Left lung (tissue), 10 donors: ENCODE data around the gene LTB4R2. TPM values are rescaled to one million over a fixed set of nuclear protein-coding genes. Genes with fewer than 3 reads are reported as not detected.
"Not testable (repeated sequence)": the region's sequence is repeated elsewhere in the genome, so short reads cannot be mapped to it uniquely, and the experiment has no call there.

Source experiments
- ATAC-seq: fragments of 200-7000 bp; cut with Tn5 transposase; one replicate; pipeline ENCODE4 v1.9.1; 2020; ENCODE audit warnings: moderate library complexity
- DNase-seq, 4 donors: peaks; one replicate each; pipeline ENCODE4 v3.0.0-alpha.2; 2013 to 2020
- H3K27ac ChIP-seq, 2 donors: fragments of 200-600 bp; sonication (generic) in 1 of 2; one replicate each; pipeline versions ENCODE4 v1.5.0 to v1.8.0; 2020 to 2021
- H3K27me3 ChIP-seq, 2 donors: fragments of 200-600 bp; sonication (generic) in 1 of 2; one replicate each; pipeline versions ENCODE4 v1.5.0 to v1.8.0; 2020 to 2021
- H3K36me3 ChIP-seq, 2 donors: fragments of 200-600 bp; sonication (generic) in 1 of 2; one replicate each; pipeline versions ENCODE4 v1.5.0 to v1.8.0; 2020 to 2021
- H3K4me1 ChIP-seq, 2 donors: fragments of 200-600 bp; one replicate each; pipeline ENCODE4 v1.8.0; 2021
- H3K4me3 ChIP-seq, 2 donors: fragments of 200-600 bp; sonication (generic) in 1 of 2; one replicate each; pipeline versions ENCODE4 v1.5.0 to v1.8.0; 2020 to 2021; ENCODE audit warnings: mild to moderate bottlenecking in 1 of 2
- H3K9me3 ChIP-seq, 2 donors: fragments of 200-600 bp; sonication (generic) in 1 of 2; one replicate each; pipeline versions ENCODE4 v1.5.0 to v1.8.0; 2020 to 2021
- intact Hi-C, 2 donors: fragments of 100-400 bp; cut with DNase I; formaldehyde crosslinking; loops; one replicate each; pipeline versions ENCODE4 v1.11.2 to v1.14.2; 2022
- polyA plus RNA-seq, 6 donors: library from polyadenylated mRNA; unstranded; fragments of 120-200 nt; gene quantifications; one replicate each; pipeline ENCODE4 v1.2.1, GENCODE V29; 2013; ENCODE audit not compliant: insufficient read length in 6 of 6
- total RNA-seq, 2 donors: library from RNA; stranded (reverse); fragmentation: NEBNext Ultra II Directional; extraction: Animal tissue kit (Norgen Biotek cat#: 25700); gene quantifications; one replicate each; pipeline ENCODE4 v1.2.1, GENCODE V29; 2021
- TF ChIP-seq, protein P1 (sequence below), 2 donors: fragments of 200-600 bp; sonication (generic) in 1 of 2; IDR thresholded peaks; one replicate each; pipeline versions ENCODE4 v1.5.0 to v1.8.0; 2021; ENCODE audit warnings: antibody characterized with exemption in 2 of 2
- donor health status: DM: no; HTN: yes; CAD: no.
- donor health status: DM: no; HTN: no; CAD: no.

Gene LTB4R2
- total and polyA plus RNA-seq, 8 donors = 4.0 to 6.3 (median 5.6) TPM

DNA sequence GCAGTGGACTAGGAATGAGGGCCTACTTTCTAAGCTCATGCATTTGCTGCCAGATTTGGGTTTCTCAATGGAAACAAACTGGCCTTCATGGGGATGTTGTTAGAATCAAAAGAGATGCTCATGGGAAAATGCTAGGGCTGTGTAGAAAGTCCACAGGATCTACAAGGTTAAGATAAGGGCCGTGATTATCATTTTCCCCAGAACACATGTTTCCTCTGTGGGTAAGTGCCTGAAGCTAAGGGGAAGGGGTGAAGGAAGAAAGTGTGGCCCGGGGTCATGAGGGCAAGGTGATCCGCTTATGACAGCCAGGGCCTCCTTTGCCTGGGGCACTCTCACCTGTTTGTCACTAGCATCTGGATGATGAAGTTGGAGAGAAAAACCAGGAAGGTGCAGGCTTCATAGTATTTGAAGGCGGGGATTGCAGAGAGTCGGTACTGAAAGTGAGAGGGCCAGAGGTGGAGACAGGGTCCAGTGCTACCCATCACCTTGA is 15.1 kb downstream of the LTB4R2 start:
- Histone ChIP-seq H3K36me3 (peaks cover 0 to 24% of the 10 kb centered on the region in 2 donors), H3K4me1 (peaks cover 0 to 36% of the 10 kb centered on the region in 2 donors), H3K27me3 (peaks cover 0 to under 1% of the 10 kb centered on the region in 2 donors), H3K27ac (no peak overlapping the region), H3K9me3 (no peaks in the 10 kb centered on the region), H3K4me3 (no peak overlapping the region)
- intact Hi-C loops = no loop called here
- ATAC-seq (no peak), DNase-seq (no peak)
- TF ChIP-seq, protein P1, sequence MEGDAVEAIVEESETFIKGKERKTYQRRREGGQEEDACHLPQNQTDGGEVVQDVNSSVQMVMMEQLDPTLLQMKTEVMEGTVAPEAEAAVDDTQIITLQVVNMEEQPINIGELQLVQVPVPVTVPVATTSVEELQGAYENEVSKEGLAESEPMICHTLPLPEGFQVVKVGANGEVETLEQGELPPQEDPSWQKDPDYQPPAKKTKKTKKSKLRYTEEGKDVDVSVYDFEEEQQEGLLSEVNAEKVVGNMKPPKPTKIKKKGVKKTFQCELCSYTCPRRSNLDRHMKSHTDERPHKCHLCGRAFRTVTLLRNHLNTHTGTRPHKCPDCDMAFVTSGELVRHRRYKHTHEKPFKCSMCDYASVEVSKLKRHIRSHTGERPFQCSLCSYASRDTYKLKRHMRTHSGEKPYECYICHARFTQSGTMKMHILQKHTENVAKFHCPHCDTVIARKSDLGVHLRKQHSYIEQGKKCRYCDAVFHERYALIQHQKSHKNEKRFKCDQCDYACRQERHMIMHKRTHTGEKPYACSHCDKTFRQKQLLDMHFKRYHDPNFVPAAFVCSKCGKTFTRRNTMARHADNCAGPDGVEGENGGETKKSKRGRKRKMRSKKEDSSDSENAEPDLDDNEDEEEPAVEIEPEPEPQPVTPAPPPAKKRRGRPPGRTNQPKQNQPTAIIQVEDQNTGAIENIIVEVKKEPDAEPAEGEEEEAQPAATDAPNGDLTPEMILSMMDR (IDR thresholded peaks at IDR 0.05) = no peak

DNA sequence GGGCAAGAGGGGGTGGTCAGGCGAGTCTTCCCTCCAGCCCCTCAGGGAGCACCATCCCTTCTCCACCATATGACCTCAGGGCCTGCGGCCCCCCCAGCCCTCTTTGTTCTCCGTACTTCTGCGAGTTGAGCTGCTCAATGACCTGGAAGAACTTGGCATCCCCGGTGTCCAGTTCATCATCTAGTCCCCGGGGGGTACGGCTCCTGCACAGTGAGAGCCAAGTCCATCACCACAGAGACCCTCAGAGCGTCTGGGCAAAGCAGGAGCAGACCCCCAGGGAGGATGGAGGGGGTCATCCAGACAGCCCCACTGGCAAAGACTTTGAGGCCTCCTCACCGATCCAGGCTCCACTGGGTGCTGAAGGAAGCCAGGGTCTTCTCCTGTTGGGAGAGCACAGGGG is 16.0 kb downstream of the LTB4R2 start:
- intact Hi-C loops = no loop called here
- TF ChIP-seq, protein P1 (IDR thresholded peaks at IDR 0.05) = no peak

DNA sequence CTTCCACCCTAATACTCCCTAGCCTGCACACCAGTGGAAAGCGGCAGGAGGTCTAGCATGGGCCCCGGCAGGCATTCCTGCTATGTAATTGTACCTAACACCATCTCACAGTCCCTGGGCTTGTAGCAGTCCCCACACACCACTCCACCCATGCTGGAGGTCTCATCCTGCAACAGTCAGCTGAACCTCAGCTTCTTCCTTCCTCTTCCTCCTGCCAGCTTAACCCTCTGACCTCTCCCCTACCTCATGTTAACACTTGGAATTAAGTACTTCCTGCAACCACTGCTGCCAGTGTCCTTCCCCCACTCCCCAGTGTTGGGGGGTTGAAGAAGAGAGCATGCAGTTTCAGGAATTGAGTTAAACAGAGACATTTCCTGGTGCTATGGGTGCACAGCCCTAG is 17.4 kb downstream of the LTB4R2 start:
- ATAC-seq = peak; percentile 6
- TF ChIP-seq, protein P1 (IDR thresholded peaks at IDR 0.05) = no peak

More for the DNA sequence above, 16.0 kb downstream of the LTB4R2 start:
- H3K27ac ChIP-seq = no peak overlapping the region
- ATAC-seq (no peak), DNase-seq (no peak)
- no peaks in the 10 kb centered on the region for H3K9me3 ChIP-seq
- H3K36me3 ChIP-seq = peaks cover 0 to 17% of the 10 kb centered on the region in 2 donors
- peaks cover 0 to 44% of the 10 kb centered on the region in 2 donors for H3K4me1 ChIP-seq
- H3K27me3 ChIP-seq = no peaks in the 10 kb centered on the region
- no peak overlapping the region for H3K4me3 ChIP-seq

DNA sequence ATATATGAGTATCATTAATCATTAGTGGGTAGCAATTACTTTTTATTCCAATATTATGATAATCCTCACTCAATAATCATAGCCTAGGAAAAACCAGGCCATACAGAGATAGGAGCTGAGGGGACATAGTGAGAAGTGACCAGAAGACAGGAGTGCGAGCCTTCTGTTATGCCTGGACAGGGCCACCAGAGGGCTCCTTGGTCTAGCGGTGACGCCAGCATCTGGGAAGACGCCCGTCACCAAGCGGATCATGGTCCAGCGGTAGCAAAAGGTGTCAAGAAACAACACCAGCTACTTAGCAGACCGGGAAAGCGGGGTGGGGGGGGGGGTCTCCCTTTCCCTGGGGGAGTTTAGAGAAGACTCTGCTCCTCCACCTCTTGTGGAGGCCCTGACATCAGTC is 18.0 kb downstream of the LTB4R2 start:
- peak in 1 of 4 donors; percentile 85 for DNase-seq
- H3K27ac ChIP-seq = peak overlapping the region in 1 of 2 donors; percentile 73
- TF ChIP-seq, protein P1 (IDR thresholded peaks at IDR 0.05) = peak; percentile 64 to 72

More for the DNA sequence above, 17.4 kb downstream of the LTB4R2 start:
- Histone ChIP-seq H3K27me3 (no peaks in the 10 kb centered on the region), H3K4me3 (no peak overlapping the region), H3K27ac (peak overlapping the region in 1 of 2 donors; percentile 73), H3K4me1 (peaks cover 0 to 57% of the 10 kb centered on the region in 2 donors), H3K9me3 (no peaks in the 10 kb centered on the region), H3K36me3 (peaks cover 0 to 10% of the 10 kb centered on the region in 2 donors)
- no peak for DNase-seq
- intact Hi-C loops = no loop called here

DNA sequence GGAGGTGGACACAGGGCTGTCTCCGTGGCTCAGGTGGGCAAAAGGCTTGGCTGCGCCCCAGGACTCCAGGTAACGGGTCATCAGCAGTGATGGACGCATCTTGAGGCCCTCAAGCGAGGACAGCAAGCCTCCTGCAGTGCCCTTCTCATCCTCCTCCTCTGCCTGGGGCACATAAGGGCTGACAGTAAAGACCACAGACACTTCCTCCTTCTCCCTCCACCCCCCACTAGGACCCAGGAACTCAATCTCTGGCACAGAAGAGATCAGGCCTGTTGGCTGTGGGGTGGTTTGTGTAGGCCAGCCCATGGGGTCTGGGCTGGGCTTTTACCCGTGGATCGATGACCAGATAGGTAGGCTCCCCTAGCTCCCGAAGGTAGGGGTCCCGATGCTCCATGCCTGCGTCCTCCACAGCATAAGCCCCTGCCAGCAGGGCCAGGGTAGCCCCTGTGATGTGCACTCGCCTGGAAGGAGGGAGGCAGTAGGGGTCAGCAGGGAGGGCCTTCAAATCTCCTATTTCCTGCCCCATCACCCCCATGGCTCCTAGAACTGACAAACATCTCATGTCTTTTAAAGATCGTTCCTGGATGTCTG is 19.2 kb downstream of the LTB4R2 start:
- peaks cover 0 to 4% of the 10 kb centered on the region in 2 donors for H3K36me3 ChIP-seq
- peaks cover 17 to 76% of the 10 kb centered on the region in 2 donors for H3K4me1 ChIP-seq
- H3K27me3 ChIP-seq = peaks cover 0 to 10% of the 10 kb centered on the region in 2 donors
- peak overlapping the region in 1 of 2 donors; percentile 69 for H3K27ac ChIP-seq
- TF ChIP-seq, protein P1 (IDR thresholded peaks at IDR 0.05) = no peak
- intact Hi-C loops = no loop called here
- ATAC-seq = no peak
- peak in 1 of 4 donors; percentile 70 for DNase-seq
- no peak overlapping the region for H3K4me3 ChIP-seq
- no peaks in the 10 kb centered on the region for H3K9me3 ChIP-seq

More for the DNA sequence above, 18.0 kb downstream of the LTB4R2 start:
- H3K4me3 ChIP-seq, H3K36me3 ChIP-seq, ATAC-seq, intact Hi-C loops, H3K27me3 ChIP-seq, H3K9me3 ChIP-seq: not testable (repeated sequence)
- peaks cover 5 to 63% of the 10 kb centered on the region in 2 donors for H3K4me1 ChIP-seq
